ENCODE data around the gene TEX44.

TEX44 gene

DNA sequence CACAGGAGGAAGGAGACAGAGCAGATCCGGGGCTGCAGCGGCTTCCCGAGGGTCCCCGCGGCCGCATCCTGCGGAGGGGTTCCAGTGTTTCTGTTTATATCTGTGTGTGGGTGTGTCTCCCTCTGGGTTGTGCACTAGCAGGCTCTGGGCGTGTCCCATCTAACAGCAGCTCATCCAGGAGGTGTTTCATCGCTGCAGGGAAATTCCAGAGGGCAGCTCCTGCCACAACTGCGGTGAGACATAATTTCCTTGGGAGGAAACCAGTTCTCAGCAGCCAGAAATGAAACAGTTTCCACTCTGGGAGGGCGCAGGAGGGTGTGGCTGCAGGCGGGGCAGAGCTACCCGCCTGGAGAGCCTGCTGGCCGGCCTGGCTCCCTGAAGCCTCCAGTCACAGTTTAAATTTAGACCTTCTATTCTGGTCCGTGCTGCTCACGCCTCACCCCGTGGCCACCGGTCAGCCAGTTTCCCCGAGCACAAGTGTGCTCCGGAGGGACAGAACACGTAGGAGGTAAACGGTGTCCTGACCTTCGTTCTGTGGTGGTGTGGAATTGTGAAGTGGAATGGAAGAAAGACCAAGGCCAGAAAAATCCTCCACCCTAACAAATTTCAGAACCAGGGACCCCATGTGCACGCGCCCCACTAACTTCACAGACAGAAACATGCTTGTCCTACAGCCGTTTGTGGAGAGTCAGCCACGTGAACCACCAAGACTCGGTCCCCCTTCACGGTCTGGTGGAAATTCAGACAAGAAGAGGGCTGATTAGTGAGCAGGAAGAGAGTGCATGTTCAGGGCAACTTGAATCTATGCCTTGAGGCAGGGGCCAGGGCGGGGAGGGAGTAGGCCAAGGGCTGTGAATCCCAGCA lies 50.2 kb downstream of the TEX44 start:
- no peaks in the 10 kb centered on the region for H3K9me3 ChIP-seq (ENCODE audit: control insufficient read depth, insufficient read depth, low read length)
- H3K27me3 ChIP-seq (ENCODE audit: control insufficient read depth, insufficient read depth, low read length), result no peaks in the 10 kb centered on the region
- H3K4me3 ChIP-seq (ENCODE audit: low read depth, low read length), result no peak overlapping the region
- no peak overlapping the region for H3K9ac ChIP-seq (ENCODE audit: low read depth, low read length)
- no peaks in the 10 kb centered on the region for H3K36me3 ChIP-seq (ENCODE audit: control insufficient read depth, insufficient read depth, low read length)
- no peak overlapping the region for H3K27ac ChIP-seq (ENCODE audit: low read depth, low read length)
- no peaks in the 10 kb centered on the region for H3K4me1 ChIP-seq (ENCODE audit: control insufficient read depth, insufficient read depth, low read length)

GRCh38 chr2:231643495-231643888 lies 50.8 kb downstream of the TEX44 start:
- Histone ChIP-seq H3K4me3 (ENCODE audit: low read depth, low read length) (no peak overlapping the region), H3K27ac (ENCODE audit: low read depth, low read length) (no peak overlapping the region), H3K4me1 (ENCODE audit: control insufficient read depth, insufficient read depth, low read length) (no peaks in the 10 kb centered on the region), H3K9me3 (ENCODE audit: control insufficient read depth, insufficient read depth, low read length) (no peaks in the 10 kb centered on the region), H3K9ac (ENCODE audit: low read depth, low read length) (no peak overlapping the region), H3K27me3 (ENCODE audit: control insufficient read depth, insufficient read depth, low read length) (no peaks in the 10 kb centered on the region), H3K36me3 (ENCODE audit: control insufficient read depth, insufficient read depth, low read length) (no peaks in the 10 kb centered on the region)

Measured in HUES48 (cell line).